Activated T-helper 2 cell treated with anti-CD3 and anti-CD28 coated beads, Interferon-gamma antibody, Interleukin-2, Interleukin-4, amounts not matched to agents 10 μg/mL and 5 μg/mL and 100 μg/mL, durations not matched to agents 14 hours and 24 hours and 36 hours (primary cell): ENCODE measurements around the gene CLIC1. TPM values are rescaled to one million over a fixed set of nuclear protein-coding genes. Genes with fewer than 3 reads are reported as not detected.

Experiments used
- DNase-seq: peaks from one replicate; pipeline ENCODE4 v3.0.0; 2021; ENCODE audit warnings: low spot score
- H3K27ac Mint-ChIP-seq: one replicate; pipeline ENCODE4 v1.8.0; 2021; ENCODE audit warnings: mixed read lengths
- H3K27me3 Mint-ChIP-seq: one replicate; pipeline ENCODE4 v1.8.0; 2021; ENCODE audit warnings: low read depth, mixed read lengths
- H3K36me3 Mint-ChIP-seq: one replicate; pipeline ENCODE4 v1.8.0; 2021; ENCODE audit warnings: low read depth, mixed read lengths
- H3K4me1 Mint-ChIP-seq: one replicate; pipeline ENCODE4 v1.8.0; 2021; ENCODE audit warnings: low read depth, mixed read lengths
- H3K4me3 Mint-ChIP-seq: one replicate; pipeline ENCODE4 v1.8.0; 2021; ENCODE audit warnings: low read depth, mild to moderate bottlenecking, moderate library complexity, mixed read lengths
- H3K9me3 Mint-ChIP-seq: one replicate; pipeline ENCODE4 v1.8.0; 2021; ENCODE audit warnings: mixed read lengths
- intact Hi-C: fragments of 100-400 bp; cut with micrococcal nuclease; formaldehyde crosslinking; loops from one replicate; pipeline ENCODE4 v1.15.1; 2023
- total RNA-seq: library from RNA; stranded (reverse); gene quantifications from 2 replicates; pipeline ENCODE4 v1.2.3, GENCODE V29; 2022

Gene CLIC1
- total RNA-seq, 1 donor from 2014 or later, result 412 TPM

DNA sequence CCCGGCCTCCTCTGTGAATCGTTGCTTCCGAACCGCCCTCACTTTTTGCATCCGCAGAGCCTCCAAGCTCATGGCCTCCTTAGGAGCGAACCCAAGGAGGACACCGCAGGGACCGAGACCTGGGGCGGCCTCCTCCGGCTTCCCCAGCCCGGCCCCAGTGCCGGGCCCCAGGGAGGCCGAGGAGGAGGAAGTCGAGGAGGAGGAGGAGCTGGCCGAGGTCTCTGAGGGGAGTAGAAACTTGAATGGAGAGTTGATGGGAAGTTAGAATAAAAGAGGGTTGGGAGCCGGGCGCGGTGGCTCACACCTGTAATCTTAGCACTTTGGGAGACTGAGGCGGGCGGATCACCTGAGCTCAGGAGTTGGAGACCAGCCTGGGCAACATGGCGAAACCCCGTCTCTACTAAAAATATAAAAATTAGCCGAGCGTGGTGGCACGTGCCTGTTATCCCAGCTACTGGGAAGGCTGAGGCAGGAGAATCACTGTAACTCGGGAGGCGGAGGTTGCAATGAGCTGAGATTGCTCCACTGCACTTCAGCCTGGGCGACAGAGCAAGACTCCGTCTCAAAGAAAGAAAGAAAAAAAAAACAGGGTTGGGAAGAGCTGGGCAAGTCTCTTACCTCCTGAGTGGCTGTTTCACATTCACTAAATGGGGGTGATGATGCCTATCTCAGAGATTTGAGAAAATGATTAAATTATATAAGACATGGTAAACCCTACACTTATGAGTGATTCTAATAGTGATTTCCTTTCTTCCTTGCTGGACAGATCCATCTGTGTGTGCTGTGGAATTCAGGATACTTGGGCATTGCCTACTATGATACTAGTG, 4.3 kb upstream of the CLIC1 start:
- Mint-ChIP-seq H3K36me3 (peaks cover 45% of the 10 kb centered on the region), H3K4me1 (peaks cover 49% of the 10 kb centered on the region), H3K4me3 (peak overlapping the region; percentile 95), H3K27me3 (no peaks in the 10 kb centered on the region), H3K9me3 (no peaks in the 10 kb centered on the region), H3K27ac (peak overlapping the region; percentile 90)
- DNase-seq, result no peak
- intact Hi-C loops, result no loop called here

DNA sequence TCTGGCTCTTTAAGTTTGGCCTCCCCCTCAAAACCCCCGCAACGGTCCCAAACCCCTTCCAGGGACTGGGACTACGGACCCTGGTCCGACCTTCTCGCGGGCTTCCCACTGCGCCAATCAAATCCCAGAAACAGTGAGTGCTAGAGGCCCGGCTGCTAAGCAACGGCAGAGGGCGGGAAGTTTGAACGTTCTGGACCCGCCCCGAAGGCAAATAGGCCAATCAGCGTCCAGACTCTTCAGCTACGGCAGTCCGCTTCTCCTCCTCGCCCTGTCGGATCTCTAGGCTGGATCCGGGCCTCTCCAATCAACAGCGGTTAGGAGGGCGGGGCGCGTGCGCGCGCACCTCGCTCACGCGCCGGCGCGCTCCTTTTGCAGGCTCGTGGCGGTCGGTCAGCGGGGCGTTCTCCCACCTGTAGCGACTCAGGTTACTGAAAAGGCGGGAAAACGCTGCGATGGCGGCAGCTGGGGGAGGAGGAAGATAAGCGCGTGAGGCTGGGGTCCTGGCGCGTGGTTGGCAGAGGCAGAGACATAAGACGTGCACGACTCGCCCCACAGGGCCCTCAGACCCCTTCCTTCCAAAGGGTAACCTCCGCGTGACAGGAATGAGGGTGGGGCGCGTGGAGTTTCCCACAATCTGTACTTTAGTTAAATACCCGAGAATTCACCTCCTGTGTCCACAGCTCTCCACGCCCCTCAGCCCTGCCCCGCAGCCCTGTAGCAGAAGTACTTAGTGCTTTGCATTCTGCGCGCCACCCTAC, 3.5 kb upstream of the CLIC1 start, which contains the start of gene MSH5:
Gene MSH5 (plus strand): TSS at position 367 of the 758 bp plus-strand sequence. CDS start 462 bp downstream, outside the sequence.
- no peaks in the 10 kb centered on the region for H3K27me3 Mint-ChIP-seq
- peaks cover 49% of the 10 kb centered on the region for H3K4me1 Mint-ChIP-seq
- intact Hi-C loops, result loop anchor here (1.0 to 2.0 kb wide), 5 partner anchors 37 to 193 kb away; partner anchors contain the start of genes LY6G5C, NFKBIL1, PRRC2A and VARS1
- H3K36me3 Mint-ChIP-seq, result peaks cover 46% of the 10 kb centered on the region
- H3K9me3 Mint-ChIP-seq, result no peaks in the 10 kb centered on the region
- peak within 1 kb of the TSS; percentile 90 for H3K27ac Mint-ChIP-seq
- peak within 1 kb of the TSS; percentile 95 for H3K4me3 Mint-ChIP-seq
- peak; percentile 97 for DNase-seq

DNA sequence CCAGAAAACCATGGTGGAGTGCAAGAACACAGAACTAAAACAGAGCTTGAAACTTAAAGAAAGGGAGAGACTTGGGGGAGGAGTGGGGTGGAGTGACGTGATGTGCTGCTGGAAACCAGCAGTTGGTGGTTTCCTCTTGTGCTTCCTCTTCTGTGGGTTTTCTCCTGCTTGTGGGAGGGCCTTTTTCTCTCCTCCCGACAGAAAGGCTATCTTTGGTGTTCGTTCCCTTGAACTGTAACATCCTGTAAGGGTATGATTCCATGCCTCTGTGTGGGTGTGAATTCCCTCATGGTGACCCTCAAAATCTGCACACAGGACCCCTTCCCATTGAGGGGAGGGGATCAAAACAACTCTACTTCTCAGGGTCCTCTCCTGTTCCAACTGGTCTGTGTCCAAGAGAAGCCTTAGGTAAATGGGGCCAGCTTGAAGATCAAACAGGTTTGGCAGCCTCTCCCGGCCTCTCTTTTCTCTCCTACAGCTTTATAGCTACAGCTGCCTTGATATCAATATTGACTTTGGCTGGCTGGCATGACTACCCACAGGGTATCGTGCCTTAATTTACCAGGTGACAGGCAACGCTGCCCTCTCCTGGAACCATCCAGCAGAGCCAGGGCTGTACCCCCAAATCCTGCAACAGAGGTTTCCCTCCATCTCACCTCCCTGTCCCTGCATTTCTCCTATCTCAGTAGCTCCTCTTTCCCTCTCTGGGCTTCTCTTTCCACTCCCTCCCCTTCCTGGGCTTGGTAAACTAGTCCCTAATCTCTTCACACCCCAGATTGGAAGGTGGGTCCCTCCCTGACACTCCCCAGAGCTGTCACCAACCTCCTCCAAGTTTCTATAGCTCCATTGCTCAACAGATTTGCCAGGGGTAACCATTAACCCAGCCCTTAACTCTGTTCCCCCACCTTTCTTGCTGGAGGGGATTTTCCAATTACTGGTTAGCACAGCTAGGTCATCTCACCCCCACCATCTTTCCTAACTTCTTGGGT, 2.0 kb upstream of the CLIC1 start:
- peak overlapping the region; percentile 91 for H3K27ac Mint-ChIP-seq
- intact Hi-C loops, result loop anchor here (1.0 to 2.0 kb wide), 8 partner anchors 8 to 117 kb away; partner anchors contain the start of genes LSM2, LY6G5C, PRRC2A and VARS1
- DNase-seq, result peak; percentile 67
- peak overlapping the region; percentile 93 for H3K4me3 Mint-ChIP-seq
- no peaks in the 10 kb centered on the region for H3K9me3 Mint-ChIP-seq
- H3K27me3 Mint-ChIP-seq, result no peaks in the 10 kb centered on the region
- peaks cover 58% of the 10 kb centered on the region for H3K36me3 Mint-ChIP-seq
- H3K4me1 Mint-ChIP-seq, result peaks cover 58% of the 10 kb centered on the region

DNA sequence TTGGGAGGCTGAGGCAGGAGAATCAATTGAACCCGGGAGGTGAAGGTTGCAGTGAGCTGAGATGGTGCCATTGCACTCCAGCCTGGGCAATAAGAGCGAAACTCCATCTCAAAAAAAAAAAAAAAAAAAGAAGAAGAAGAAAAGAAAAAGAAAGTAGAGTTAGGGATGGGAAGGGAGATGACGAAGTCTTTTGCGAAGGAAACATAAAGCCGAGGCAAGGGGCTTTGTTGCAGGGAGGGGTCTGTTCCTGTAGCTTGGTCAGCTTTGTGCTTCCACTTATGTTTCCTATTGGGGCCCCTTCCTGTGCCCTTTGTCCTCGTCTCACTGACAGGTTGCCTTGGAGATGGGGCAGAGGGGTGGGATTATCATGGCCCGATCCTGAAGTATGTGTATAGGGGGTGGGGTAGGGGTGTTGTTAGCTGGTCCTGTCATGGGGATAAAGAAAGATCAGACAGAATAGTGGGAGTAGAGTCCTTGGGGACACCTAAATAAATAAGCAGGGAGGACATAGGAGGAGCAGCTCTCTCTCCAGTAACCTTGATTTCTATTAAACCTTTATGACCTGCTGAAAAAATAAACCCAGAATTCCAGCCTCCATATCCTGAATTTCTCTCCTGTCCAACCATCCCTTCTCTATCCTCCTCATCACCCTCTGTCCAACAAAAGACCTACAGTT, 1.1 kb upstream of the CLIC1 start:
- Mint-ChIP-seq H3K4me3 (peak overlapping the region; percentile 93), H3K27ac (peak overlapping the region; percentile 91), H3K36me3 (peaks cover 58% of the 10 kb centered on the region), H3K4me1 (peaks cover 56% of the 10 kb centered on the region), H3K9me3 (no peaks in the 10 kb centered on the region), H3K27me3 (no peaks in the 10 kb centered on the region)
- peak; percentile 26 for DNase-seq
- intact Hi-C loops, result loop anchor here (1.0 kb wide), 1 partner anchor 72 kb away; no protein-coding TSS in a partner anchor

DNA sequence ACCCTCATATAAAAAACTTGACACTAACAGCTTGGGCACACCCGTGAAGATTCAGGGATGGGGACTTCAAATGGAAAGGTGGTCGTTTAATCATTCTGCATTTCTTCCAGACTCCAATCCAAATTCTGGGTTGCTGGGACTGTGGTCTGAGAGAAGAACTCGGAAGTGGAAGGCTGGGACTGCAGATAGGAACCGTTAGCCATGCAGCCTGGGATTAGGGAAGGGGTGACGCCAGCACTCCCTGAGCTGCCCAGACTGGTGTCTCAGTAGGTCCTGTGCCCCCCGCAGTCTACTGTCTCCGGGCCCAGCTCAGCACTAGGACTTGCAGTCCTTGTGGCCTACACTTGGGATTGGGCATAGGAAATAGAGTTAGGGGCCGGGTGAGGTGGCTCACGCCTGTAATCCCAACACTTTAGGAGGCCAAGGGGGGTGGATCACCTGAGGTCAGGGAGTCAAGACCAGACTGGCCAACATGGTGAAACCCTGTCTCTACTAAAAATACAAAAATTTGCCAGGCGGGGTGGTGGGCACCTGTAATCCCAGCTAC, 511 bp upstream of the CLIC1 start:
- no peak for DNase-seq
- Mint-ChIP-seq H3K27ac (peak overlapping the region; percentile 91), H3K9me3 (no peaks in the 10 kb centered on the region), H3K4me3 (peak overlapping the region; percentile 93), H3K27me3 (no peaks in the 10 kb centered on the region), H3K36me3 (peaks cover 60% of the 10 kb centered on the region), H3K4me1 (peaks cover 55% of the 10 kb centered on the region)
- intact Hi-C loops, result loop anchor here (1.0 kb wide), 1 partner anchor 72 kb away; no protein-coding TSS in a partner anchor

DNA sequence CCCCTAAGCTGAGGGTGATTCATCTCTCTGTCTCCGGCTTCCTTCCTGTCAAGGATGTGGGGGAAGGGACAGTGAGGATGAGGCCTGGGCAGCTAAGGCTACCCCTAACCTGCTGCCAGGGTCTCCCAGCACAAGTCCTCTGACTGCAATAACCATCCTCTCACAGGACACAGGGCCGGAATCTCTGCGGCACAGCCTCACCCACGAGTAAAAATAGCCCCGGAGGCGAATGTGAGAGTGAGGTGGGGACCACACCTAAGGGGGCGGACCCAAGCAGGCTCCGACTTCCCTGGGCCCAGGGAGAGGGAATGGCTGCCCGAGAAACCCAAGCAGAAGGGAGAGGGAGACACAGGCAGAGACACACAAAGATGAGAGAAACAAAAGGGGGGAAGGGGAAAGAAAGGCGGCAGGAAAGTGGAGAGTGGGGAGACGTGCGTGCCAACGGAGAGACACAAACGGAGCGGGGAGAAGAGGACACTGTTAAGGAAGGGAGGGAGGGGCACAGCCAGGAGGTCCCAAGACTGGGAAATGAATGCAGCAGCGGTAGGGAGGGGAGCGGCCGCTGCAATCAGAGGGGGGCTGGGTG, 1.4 kb downstream of the CLIC1 start:
- DNase-seq, result peak; percentile 60
- peak overlapping the region; percentile 93 for H3K4me3 Mint-ChIP-seq
- H3K9me3 Mint-ChIP-seq, result no peaks in the 10 kb centered on the region
- intact Hi-C loops, result loop anchor here (1.0 kb wide), 1 partner anchor 32 kb away; the partner anchor contains the start of gene ABHD16A
- peak overlapping the region; percentile 91 for H3K27ac Mint-ChIP-seq
- peaks cover 63% of the 10 kb centered on the region for H3K36me3 Mint-ChIP-seq
- no peaks in the 10 kb centered on the region for H3K27me3 Mint-ChIP-seq
- H3K4me1 Mint-ChIP-seq, result peaks cover 56% of the 10 kb centered on the region

DNA sequence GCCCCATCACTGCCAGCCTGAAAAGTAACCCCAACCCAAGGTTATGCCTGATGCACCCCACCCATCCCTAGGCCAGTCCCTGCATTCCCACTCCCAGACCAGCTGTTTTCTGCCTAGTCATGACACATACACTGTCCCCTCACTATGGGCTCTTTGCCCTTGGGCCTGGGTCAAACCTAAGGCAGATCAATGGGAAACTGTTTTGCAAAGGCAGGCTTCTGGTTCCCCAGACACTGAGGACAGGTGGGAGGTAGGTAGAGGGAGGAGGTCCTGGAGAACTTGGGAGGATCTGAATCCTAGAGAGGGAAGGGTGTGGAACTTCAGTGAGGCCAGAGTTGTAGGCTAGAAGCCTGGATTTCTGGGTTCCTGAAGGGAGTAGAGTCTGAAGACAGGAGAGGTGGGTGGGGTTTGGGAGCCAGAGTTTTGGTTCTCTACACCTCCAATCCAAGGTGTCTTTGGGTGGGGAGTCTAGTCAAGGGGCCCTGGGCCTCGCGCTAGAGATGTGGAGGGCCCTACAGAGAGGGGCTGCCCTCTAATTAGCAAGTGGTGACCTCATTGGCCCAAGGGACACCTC, 2.0 kb downstream of the CLIC1 start:
- no peaks in the 10 kb centered on the region for H3K9me3 Mint-ChIP-seq
- peak overlapping the region; percentile 91 for H3K27ac Mint-ChIP-seq
- H3K4me1 Mint-ChIP-seq, result peaks cover 55% of the 10 kb centered on the region
- intact Hi-C loops, result loop anchor here (1.0 kb wide), 1 partner anchor 31 kb away; the partner anchor contains the start of gene ABHD16A
- H3K36me3 Mint-ChIP-seq, result peaks cover 63% of the 10 kb centered on the region
- DNase-seq, result no peak
- H3K4me3 Mint-ChIP-seq, result peak overlapping the region; percentile 93
- no peaks in the 10 kb centered on the region for H3K27me3 Mint-ChIP-seq

DNA sequence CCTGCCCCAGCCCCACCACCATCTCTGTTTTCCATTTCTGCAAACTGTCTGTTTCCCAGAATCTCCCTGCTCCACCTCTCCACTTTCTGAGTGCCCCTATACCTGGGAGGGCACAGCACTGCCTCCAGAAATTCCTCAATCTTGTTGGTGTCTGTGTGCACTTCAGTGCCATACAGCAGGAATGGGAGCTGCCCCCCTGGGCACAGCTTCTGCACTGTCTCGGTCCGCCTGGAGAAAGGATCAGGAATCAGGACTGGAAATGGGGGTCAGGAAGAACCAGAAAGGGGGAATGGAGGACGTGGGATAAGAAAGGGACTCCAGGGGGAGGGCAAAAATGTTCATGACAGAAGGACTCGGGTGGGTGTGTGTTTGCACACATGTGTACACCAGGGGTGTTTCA, 2.6 kb downstream of the CLIC1 start:
- Mint-ChIP-seq H3K9me3 (no peaks in the 10 kb centered on the region), H3K4me3 (peak overlapping the region; percentile 93), H3K27ac (peak overlapping the region; percentile 59), H3K36me3 (peaks cover 66% of the 10 kb centered on the region), H3K27me3 (no peaks in the 10 kb centered on the region), H3K4me1 (peaks cover 54% of the 10 kb centered on the region)
- intact Hi-C loops, result loop anchor here (1.0 kb wide), 1 partner anchor 30 kb away; the partner anchor contains the start of gene ABHD16A
- DNase-seq, result no peak

DNA sequence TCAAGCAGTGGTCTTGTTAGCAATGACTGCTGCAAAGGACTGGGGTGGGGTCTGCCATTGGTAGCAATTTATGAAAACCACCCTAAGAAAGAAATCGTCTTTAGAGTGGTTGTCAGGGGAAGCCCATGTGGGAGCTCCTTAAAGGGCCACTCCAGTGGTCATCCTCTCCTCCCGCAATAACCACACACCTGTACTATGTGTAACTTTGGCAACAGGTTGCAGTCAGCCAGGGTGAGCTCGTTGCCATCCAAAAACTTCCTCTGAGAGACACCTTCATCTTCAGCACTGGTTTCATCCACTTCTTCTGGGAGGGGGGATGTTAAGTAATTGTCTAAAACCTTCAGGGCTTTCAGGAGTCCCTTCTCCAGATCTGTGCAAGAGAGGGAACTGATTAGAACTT, 4.3 kb downstream of the CLIC1 start:
- Mint-ChIP-seq H3K4me3 (peak overlapping the region; percentile 5), H3K4me1 (peaks cover 48% of the 10 kb centered on the region), H3K36me3 (peaks cover 70% of the 10 kb centered on the region), H3K27me3 (no peaks in the 10 kb centered on the region), H3K9me3 (no peaks in the 10 kb centered on the region), H3K27ac (peak overlapping the region; percentile 33)
- intact Hi-C loops, result no loop called here
- DNase-seq, result no peak

DNA sequence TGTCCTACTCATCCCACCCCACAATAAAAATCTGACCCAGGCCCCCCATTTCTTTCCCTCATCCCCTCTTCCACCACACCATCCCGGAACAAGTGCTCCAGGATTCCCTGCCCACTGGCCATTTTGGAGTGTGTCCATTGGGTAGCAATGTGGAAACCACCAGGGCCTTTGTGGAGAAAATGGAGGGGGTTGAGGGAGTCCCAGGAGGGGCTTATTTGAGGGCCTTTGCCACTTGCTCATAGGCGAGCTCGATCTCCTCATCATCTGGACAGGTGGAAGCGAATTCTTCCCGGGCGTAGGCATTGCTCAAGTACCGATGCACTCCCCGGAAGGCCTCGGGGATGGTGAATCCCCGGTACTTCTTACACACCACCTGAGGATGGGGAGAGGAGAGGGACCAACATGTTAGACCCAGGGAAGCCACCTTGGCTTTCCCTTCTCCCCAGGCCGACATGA, 5.7 kb downstream of the CLIC1 start:
- Mint-ChIP-seq H3K27me3 (no peaks in the 10 kb centered on the region), H3K4me3 (peak overlapping the region; percentile 85), H3K9me3 (no peaks in the 10 kb centered on the region), H3K4me1 (peaks cover 56% of the 10 kb centered on the region), H3K36me3 (peaks cover 67% of the 10 kb centered on the region), H3K27ac (peak overlapping the region; percentile 6)
- no peak for DNase-seq
- intact Hi-C loops, result loop anchor here (1.0 to 2.0 kb wide), 2 partner anchors 8 to 40 kb away; no protein-coding TSS in a partner anchor
